NOMO-1 treated with DMSO at 0.1 percent for 48 hours (cell line): ENCODE measurements around the gene TAF6L.
A peak's percentile ranks its signal among the peaks of the same experiment; 100 is the strongest.
"Not testable (repeated sequence)": the region's sequence is repeated elsewhere in the genome, so short reads cannot be mapped to it uniquely, and the experiment has no call there.

Source experiments
- DNase-seq: peaks from one replicate; lab custom pipeline; 2025; ENCODE audit not compliant: unreplicated experiment; lab: John Stamatoyannopoulos, UW

The TAF6L gene

DNA sequence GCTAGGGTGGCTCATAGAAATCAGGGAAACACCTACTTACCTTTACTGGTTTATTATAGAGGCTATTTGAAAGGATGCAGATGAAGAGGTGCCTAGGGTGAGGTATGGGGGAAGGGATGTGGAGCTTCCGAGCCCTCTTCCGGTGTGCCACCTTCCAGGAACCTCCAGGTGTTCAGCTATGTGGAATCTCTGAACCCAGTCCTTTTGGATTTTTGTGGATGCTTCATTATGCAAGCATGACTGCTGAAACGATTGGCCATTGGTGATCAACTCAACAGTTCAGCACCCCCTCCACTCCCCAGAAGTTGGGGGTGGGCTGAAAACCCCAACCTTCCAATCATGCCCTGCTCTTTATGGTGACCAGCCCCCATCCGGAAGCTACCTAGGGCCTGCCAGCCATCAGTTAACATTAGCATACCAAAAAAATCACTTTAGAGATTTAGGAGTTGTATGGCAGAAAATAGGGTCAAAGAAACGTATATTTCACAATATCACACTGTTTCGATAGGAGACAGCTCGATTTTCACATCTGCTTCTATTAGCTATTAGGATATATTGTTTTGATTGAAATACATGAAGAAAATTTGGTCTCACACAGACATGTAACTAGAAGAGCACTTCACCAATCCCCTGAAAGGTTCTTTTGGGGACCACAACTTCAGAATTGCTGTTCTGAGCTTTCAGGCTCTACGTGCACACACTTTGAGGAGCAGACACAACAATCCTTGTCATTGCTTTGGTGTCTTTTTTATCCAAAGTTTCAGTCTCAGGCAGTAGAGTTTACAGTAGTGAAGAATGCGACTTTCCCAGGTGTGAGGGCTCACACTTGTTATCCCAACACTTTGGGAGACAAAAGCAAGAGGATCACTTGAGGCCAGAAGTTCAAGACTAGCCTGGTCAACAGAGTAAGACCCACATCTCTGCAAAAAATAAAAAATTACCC is 13.1 kb upstream of the TAF6L start:
- no peak for DNase-seq

DNA sequence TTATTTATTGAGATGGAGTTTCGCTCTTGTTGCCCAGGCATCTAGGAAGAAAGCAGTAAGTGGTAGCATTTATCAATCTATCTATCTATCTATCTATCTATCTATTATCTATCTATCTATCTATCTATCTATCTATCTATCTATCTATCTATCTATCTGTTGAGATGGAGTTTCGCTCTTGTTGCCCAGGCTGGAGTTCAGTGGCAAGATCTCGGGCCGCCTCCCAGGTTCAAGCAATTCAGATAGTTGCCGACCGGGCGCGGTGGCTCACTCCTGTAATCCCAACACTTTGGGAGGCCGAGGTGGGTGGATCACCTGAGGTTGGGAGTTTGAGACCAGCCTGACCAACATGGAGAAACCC is 10.3 kb upstream of the TAF6L start:
- not testable (repeated sequence) for DNase-seq

DNA sequence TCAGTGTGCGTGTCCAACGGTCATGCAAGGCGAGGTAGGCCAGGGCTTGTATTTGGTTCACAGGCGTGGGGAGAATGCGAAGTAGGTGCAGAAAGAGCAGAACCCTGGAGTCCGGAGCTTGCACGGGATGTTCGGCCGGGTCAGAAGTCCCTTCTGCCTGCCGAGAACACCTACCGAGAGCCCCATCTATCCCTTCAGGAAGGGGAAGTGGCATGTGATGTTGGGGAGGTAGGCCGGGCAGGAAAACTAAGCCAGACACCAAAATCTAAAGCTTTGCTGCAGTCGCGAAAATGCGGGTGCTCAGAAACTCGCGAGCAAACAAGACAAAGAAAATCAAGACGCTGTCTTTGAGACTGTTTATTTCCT is 435 bp upstream of the TAF6L start:
- peak; percentile 47 for DNase-seq

DNA sequence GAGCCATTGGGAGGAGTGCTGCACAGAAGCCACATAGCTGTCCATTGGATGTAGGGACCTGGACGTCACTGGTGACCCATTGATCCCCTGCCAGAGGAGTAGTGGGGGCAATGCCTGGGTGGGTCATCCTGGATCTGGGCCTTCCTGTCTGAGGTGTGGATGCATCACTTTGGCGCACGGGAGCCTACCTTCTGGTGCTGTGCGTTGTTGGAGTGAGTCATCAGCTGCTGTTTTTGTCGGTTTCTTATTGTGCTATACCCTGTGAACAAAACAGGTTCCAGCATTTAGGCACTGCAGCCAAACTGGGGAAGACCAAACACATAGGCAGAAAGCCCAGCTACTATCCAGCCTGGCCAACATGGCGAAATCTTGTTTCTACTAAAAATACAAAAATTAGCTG is 3.2 kb downstream of the TAF6L start:
- DNase-seq = no peak

DNA sequence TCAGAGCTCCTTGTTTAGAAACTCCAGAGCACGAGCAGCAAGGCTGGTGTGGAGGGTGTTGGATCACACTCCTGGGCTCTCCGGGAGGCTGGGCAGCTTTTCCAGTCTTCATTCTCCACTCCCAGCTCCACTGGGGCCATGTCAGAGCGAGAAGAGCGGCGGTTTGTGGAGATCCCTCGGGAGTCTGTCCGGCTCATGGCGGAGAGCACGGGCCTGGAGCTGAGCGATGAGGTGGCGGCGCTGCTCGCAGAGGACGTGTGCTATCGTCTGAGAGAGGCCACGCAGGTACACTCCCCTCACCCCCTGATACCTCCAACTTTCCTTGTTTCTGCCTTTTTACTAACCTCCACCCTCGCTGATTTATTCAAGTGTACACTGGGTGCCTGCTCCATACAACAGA is 4.5 kb downstream of the TAF6L start:
- DNase-seq = no peak

DNA sequence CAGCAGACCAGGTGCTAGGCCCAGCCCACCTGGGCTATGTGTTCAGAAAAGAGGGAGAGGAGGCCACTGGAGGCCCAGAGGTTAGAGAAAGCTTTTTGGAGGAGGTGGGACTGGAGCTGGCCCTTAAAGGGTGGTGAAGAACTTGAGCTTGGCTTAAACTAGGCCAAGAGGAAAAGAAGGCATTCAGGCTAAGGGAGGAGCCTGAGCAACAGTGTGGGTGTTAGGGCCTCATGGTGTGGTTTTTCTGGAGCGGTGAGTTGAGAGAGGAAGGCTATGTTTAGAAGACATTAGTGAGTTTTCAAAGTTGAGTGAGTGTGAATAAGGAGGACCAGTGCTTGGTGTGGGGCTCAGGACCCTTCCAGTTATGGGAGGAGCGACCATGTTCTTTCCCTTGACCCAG is 6.2 kb downstream of the TAF6L start:
- DNase-seq = no peak

DNA sequence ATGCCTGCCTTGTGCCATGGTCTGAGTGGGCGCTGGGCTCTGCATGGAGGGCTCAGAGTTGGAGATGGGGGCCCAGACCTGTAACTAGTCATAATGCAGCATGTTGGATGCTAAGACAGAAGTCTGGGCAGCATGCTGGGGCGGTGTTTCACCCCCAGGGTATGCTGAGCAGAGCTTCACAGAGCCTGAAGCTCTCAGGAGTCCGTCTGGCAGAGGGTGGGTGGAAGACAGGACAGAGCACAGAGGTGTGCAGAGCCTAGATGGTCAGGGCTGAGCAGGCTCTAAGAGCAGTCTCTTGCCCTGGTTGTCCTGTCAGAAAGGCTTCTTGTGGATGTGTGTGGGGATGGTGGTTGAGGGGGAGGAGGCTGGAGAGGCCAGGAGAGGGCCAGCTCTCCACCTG is 7.2 kb downstream of the TAF6L start:
- DNase-seq = no peak

DNA sequence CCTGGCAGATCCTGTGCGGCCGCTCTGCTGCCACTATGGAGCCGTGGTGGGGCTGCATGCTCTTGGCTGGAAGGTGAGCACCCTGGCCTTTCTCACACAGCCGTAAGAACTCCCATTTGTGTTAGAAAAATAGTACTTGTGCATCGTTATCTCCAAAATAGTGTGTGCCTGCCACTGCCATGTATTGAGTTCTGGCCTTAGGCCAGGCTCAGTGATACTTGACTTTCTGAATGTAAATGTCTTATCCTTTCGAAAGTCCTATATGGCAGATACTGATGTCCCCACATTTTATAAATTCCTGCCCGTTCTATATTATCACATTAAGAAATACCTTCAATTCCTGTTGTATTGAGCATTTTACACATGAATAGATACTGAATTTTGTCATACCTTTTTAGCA is 11.6 kb downstream of the TAF6L start:
- no peak for DNase-seq

DNA sequence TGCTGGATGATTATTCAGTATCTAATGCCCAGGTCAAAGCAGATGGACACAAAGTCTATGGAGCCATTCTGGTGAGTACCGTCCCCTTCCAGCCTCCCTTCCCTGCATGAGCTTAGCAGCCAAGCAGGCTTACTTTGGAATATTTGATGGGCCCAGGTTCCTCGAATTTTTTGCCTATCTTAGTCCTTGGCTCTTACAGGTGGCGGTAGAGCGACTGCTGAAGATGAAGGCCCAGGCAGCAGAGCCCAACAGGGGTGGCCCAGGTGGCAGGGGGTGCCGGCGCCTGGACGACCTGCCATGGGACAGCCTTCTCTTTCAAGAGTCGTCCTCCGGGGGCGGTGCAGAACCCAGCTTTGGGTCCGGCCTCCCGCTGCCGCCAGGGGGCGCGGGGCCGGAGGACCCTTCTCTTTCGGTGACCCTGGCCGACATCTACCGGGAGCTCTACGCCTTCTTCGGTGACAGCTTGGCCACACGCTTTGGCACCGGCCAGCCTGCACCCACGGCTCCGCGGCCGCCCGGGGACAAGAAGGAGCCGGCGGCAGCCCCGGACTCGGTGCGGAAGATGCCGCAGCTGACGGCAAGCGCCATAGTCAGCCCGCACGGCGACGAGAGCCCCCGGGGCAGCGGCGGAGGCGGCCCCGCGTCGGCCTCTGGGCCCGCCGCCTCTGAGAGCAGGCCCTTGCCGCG is 15.3 kb downstream of the TAF6L start:
- DNase-seq = peak; percentile 82

DNA sequence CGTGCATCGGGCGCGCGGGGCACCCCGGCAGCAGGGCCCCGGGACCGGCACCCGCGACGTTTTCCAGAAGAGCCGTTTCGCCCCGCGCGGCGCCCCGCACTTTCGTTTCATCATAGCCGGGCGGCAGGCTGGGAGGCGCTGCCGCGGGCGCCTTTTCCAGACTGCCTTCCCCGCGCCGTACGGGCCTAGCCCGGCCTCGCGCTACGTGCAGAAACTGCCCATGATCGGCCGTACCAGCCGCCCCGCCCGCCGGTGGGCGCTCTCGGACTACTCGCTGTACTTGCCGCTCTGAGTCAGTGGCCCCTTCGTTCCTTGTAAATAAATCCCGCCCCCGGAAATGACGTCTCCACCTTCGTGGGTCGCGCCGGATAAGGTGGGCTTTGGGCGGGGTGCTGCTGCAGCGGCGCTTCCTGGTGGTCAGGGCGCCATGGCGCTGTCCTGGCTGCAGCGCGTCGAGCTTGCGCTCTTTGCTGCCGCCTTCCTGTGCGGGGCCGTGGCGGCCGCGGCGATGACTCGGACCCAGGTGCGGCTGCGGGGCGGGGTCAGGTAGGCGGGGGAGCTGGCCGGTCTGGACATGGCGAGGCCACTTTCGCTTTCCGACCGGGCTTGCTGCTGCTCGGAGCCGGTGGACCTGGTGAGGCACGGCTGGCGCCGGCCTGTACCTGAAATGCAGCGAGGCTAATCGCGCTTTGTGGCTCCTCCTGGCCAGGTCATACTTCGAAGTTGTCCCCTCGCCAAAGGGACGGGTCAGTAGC is 16.0 kb downstream of the TAF6L start, which contains the start of gene TMEM179B:
TSS of gene TMEM179B (plus strand) at position 398 of the 755 bp plus-strand sequence. CDS start at position 428, 30 bp downstream.
- peak; percentile 98 for DNase-seq

DNA sequence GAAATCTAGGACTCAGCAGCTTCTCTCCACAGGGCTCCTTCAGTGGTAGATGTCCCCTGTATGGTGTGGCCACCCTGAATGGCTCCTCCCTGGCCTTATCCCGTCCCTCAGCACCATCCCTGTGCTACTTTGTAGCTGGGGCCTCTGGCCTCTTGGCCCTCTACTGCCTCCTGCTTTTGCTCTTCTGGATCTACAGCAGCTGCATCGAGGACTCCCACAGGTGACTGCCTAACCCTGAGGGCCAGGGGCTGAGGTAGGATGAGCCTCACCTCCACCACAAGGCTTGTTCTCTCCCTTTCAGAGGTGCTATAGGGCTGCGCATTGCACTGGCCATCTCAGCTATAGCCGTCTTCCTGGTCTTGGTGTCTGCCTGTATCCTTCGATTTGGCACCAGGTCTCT is 17.8 kb downstream of the TAF6L start:
- DNase-seq = no peak

DNA sequence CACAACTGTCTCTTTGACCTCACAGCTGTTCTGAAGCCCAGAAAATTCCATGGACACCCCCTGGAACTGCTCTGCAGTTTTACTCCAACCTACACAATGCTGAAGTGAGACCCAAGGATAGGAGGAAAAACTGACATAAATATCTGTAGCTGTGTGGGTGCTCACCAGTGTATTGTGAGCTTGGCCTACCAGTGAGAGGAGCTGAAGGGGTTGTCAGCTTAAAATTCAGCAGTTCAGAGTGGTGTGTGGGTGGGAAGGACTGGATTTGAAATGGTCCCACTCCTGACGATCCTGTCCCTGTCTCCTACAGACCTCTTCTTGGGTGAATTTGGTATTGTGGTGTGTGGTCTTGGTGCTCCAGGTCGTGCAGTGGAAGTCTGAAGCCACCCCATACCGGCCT is 18.4 kb downstream of the TAF6L start:
- DNase-seq = no peak

DNA sequence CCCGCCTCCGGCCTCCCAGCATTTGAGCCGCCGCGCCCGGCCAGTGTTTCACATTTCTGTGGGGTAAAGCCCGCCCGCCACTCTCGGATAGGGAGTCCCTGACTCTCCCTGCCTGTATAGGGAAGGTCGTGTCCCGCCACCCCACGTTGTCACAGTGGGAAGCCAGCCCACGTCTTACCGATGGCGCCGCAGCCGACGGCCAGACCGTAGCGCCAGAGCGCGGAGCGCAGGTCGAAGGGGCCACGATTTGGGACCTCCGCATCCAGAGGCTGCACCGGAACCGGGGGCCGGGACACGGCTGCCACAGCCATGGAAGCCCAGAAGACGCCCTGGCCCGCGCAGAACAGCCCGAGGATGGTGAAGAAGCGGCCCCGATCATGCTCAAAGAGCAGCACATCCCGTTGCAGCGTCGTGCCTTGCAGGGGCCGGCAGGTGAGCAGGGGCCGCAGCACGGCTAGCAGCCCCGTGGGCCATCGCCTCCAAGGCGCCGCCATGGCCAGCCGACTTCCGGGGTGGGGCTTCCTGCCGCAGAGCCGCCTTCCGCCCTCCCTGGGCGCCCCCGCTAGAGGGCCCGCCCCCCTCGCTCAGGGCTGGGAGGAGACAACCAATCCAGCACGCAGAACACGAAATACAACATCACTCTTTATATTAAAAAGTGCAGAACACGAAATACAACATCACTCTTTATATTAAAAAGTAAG is 20.5 kb downstream of the TAF6L start, which contains the start of gene TMEM223:
TSS of gene TMEM223 (minus strand) at position 506 of the 701 bp plus-strand sequence. CDS start at position 494, 12 bp downstream.
- peak; percentile 76 for DNase-seq

DNA sequence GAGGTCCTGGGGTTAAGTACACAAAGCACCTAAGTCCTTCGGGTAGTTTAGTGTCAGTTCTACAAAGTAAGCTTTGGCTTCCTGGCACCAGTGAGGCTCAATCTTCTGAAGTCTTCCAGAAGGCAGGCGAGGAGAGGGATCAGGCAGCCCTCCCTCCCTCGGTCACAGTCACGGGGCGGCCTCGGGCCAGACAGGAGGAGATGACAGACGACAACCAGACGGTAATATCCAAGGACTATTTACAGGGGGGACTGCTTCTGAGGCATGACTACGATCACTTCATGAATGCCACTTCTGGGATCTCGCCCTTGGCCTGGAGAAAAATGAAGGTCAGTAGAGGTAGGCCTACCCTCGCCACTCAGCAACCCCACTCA is 21.0 kb downstream of the TAF6L start:
- DNase-seq = no peak

DNA sequence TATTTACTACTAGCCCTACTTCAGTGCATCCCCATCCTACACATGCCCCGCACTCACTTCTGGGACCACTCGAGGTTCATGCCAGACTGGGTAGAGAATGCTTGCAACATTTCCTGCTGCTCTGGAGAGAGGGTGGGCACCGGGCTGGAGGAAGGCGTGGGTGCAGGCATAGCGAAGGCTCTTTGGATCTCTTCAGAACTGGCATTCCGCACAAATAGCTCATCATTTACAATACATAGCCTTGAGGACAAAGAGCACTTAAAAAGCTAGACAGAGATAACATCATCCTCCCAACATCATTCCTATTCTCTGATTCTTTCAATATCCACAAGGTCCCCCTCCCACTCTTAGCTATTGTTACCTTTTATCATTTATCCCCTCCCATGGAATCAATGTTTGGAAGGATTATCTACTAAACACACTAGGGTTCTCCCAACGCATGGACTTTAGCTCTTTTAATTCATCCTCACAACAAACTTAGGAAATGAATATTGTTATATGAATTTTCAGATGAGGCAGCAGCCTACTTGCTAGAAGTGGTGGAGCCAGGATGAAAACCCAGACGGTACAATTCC is 23.1 kb downstream of the TAF6L start:
- DNase-seq = no peak

DNA sequence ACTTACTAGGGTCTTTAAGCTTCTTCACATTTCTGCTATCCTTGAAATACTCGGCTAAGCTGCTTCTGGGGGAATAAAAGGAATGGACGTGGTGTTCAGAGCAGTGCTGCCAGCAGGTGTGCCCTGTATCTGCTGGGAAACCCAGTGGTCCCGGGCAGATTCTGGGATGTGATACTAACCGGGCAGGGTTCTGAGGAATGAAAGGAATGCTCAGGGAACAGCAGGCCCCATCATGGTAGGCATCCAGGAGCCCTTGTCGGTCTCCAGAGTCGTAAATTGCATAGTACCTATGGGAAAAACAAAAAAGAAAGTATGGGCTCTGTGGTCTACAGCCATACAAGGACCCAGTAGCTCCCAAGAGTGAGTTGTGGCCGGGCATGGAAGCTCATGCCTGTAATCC is 25.1 kb downstream of the TAF6L start:
- no peak for DNase-seq

DNA sequence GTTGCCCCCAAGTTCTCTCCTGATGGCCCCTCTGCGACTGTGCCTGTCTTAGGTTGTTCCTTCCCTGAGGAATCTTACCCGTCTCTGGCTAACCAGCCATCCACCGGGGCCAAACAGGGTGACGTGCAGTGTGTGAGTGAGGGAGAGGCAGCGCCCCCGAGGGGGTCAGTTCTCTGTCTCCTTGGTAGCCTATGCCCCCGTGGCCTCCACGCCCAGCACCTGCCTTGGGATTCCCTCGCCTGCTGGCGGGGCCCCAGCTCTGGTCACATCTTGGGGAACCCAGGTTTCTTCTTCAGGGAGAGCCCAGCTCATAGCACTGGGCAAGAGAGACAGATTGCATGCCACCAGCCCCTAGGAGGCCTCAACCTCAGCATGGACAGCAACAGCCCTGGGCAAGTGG is 28.3 kb downstream of the TAF6L start:
- no peak for DNase-seq

DNA sequence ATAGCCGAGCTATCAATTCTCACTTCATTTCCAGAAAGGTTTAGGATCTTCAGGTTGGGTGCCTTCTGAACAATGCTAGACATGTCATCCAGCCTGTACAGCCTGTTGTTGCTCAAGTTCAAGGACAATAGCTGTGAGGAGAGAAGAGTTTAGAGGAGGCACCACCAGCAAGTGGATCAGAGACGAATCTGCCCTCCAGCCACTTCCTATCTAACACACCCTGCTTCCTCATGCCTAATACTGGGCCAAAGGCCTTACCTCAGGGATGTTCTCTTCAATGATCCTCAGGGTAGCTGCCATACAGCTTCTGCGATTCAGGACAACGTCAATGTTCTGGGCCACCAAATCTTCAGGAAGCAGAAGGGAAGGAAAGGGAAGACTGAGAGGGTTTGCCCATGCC is 29.9 kb downstream of the TAF6L start:
- no peak for DNase-seq

DNA sequence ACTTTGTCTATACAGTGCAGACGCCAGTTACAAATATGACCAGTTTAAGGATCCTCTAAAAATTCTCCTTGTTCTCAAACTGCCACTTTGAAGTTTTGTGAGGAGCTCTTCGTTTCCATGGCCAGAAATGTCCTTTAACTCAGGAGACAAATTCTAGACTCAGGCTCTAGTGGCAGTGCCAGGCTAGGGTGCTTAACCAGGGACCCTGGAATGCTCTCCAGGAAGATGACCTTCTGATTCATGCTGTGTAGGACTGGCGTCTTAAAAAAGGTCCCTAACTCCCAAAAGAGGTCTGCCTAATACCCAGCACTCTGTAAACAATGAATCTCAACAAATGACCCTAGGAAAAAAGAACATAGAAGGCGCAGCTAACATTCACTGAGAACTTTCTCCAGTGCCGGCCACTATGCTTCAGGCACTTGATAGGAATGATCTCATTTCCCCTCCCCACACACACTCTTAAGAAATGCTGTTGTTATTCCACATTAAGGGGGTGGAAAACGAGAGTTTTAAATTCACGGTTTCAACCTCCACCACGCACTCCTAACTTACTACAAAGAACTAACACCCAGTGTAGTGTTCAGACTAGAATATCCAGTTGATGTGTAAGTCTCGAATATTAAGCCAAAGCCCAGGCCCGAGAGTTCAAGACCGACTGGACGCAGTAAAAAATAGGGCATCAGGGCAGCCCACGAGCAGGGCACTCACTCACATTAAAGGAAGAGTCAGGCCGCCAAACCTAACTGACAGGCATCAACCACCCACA is 33.3 kb downstream of the TAF6L start:
- peak; percentile 18 for DNase-seq
